Thoracic aorta (tissue), 2 donors: ENCODE measurements around the gene MBNL1. TPM values are rescaled to one million over a fixed set of nuclear protein-coding genes. Genes with fewer than 3 reads are reported as not detected.
"Not testable (repeated sequence)": the region's sequence is repeated elsewhere in the genome, so short reads cannot be mapped to it uniquely, and the experiment has no call there.

ENCODE experiments used
- ATAC-seq: fragments of 150-250 bp; one replicate; pipeline ENCODE4 v1.8.0; 2017; ENCODE audit warnings: low read depth; ENCODE audit not compliant: insufficient number of reproducible peaks, low FRiP score
- DNase-seq: peaks from one replicate; pipeline ENCODE4 v3.0.0-alpha.2; 2020; ENCODE audit warnings: low spot score
- H3K27ac ChIP-seq, 2 donors: fragments of 200-600 bp; sonication (generic); 1 replicate in 1 of 2; 2 replicates in 1 of 2; pipeline ENCODE4 v1.5.1; 2016; ENCODE audit warnings: mild to moderate bottlenecking in 2 of 2, moderate library complexity in 2 of 2
- H3K27me3 ChIP-seq: fragments of 200-600 bp; sonication (generic); replicated peaks from 2 replicates; pipeline ENCODE4 v1.6.0; 2016; ENCODE audit warnings: mild to moderate bottlenecking; ENCODE audit not compliant: insufficient read depth
- H3K36me3 ChIP-seq: fragments of 200-600 bp; sonication (generic); one replicate; pipeline ENCODE4 v1.5.1; 2016
- H3K4me1 ChIP-seq, 2 donors: fragments of 200-600 bp; sonication (generic); 1 replicate in 1 of 2; 2 replicates in 1 of 2; pipeline versions ENCODE4 v1.5.1 to v1.6.0; 2016; ENCODE audit warnings: low read depth in 2 of 2, mild to moderate bottlenecking in 1 of 2; ENCODE audit not compliant: control insufficient read depth in 1 of 2
- H3K4me3 ChIP-seq: fragments of 200-600 bp; sonication (generic); 2 replicates; pipeline ENCODE4 v1.5.1; 2016; ENCODE audit warnings: mild to moderate bottlenecking
- H3K9me3 ChIP-seq: fragments of 200-600 bp; sonication (generic); 2 replicates; pipeline ENCODE4 v1.5.1; 2016
- total RNA-seq, 2 donors: library from RNA; depleted of rRNA; stranded (reverse); fragments of >200 nt; gene quantifications; one replicate each; pipeline versions ENCODE4 v1.1.0 to v1.2.3, GENCODE V29; 2016
- TF ChIP-seq, protein P1 (sequence below): fragments of 200-600 bp; sonication (generic); IDR thresholded peaks from one replicate; pipeline ENCODE4 v1.5.1; 2019; ENCODE audit warnings: antibody characterized with exemption

The MBNL1 gene
- total RNA-seq, 2 donors from 2014 or later: 783 to 1,062 TPM

DNA sequence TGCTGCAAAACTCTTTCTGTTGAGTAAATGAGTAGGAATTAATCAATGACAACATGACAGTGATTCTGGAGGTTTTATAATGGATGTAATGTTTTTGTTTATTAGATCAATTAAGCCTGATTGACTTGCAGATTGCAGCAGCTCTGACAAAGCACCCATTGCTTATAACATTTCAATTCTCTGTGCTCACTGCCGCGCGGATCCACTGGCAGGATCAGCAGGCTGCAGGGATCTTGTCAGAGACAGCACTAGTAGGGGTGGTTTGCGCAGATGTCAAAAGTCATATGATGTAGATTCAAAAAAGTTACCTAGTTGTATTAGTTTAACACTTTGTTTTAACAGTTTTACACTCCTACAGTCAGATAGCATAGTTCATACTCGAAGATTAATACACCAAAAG lies 93.4 kb downstream of the MBNL1 start:
- Histone ChIP-seq H3K4me3 (no peak overlapping the region), H3K36me3 (no peaks in the 10 kb centered on the region), H3K27me3 (no peaks in the 10 kb centered on the region), H3K4me1 (peaks cover 48 to 83% of the 10 kb centered on the region in 2 donors), H3K9me3 (no peaks in the 10 kb centered on the region), H3K27ac (no peak overlapping the region)
- TF ChIP-seq, protein P1, sequence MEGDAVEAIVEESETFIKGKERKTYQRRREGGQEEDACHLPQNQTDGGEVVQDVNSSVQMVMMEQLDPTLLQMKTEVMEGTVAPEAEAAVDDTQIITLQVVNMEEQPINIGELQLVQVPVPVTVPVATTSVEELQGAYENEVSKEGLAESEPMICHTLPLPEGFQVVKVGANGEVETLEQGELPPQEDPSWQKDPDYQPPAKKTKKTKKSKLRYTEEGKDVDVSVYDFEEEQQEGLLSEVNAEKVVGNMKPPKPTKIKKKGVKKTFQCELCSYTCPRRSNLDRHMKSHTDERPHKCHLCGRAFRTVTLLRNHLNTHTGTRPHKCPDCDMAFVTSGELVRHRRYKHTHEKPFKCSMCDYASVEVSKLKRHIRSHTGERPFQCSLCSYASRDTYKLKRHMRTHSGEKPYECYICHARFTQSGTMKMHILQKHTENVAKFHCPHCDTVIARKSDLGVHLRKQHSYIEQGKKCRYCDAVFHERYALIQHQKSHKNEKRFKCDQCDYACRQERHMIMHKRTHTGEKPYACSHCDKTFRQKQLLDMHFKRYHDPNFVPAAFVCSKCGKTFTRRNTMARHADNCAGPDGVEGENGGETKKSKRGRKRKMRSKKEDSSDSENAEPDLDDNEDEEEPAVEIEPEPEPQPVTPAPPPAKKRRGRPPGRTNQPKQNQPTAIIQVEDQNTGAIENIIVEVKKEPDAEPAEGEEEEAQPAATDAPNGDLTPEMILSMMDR: no peak
- no peak for ATAC-seq
- no peak for DNase-seq

DNA sequence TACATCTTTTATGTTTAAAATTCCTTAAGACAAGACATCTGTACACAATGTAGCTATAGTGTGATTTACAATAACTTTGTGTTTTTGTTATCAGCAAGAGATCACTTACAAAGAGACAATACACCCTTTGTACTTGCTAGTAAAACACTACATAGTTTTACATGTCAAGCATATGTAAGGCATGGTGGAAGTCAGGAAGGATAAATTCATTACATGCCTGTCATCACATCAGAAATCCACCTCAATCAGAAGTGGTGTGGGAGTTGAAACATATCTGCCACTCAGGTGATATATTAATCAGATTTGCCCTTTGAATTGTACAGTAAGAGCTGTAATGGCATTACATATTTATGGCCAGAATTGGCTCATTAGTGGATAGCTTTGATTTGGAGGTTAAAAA lies 95.5 kb downstream of the MBNL1 start:
- no peak overlapping the region for H3K27ac ChIP-seq
- ATAC-seq: no peak
- no peaks in the 10 kb centered on the region for H3K9me3 ChIP-seq
- H3K27me3 ChIP-seq: no peaks in the 10 kb centered on the region
- H3K4me1 ChIP-seq: peaks cover 46 to 84% of the 10 kb centered on the region in 2 donors
- no peak for DNase-seq
- TF ChIP-seq, protein P1: no peak
- H3K4me3 ChIP-seq: no peak overlapping the region
- no peaks in the 10 kb centered on the region for H3K36me3 ChIP-seq

DNA sequence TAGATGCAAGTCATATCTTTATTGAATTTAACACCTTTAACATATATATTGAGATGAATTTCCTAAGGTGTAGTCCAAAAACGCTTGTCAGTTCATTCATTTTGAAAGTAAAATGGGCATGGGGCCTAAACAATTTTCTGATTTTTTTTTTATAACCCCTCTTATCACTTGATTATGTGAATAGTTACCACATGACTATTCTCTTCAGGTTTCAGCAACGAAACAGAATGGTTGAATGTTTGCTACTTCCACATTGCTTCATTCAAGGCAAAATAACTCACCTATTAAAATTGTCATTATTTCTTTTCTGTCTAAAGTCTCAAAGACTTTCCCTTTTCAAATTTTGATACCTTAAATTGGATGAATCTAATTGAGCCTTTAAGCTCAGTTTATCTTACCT lies 96.4 kb downstream of the MBNL1 start:
- Histone ChIP-seq H3K9me3 (no peaks in the 10 kb centered on the region), H3K4me3 (no peak overlapping the region), H3K27me3 (no peaks in the 10 kb centered on the region), H3K27ac (peak overlapping the region in 1 of 2 donors; percentile 40), H3K4me1 (peaks cover 45 to 83% of the 10 kb centered on the region in 2 donors), H3K36me3 (no peaks in the 10 kb centered on the region)
- DNase-seq (no peak), ATAC-seq (no peak)
- TF ChIP-seq, protein P1: no peak

DNA sequence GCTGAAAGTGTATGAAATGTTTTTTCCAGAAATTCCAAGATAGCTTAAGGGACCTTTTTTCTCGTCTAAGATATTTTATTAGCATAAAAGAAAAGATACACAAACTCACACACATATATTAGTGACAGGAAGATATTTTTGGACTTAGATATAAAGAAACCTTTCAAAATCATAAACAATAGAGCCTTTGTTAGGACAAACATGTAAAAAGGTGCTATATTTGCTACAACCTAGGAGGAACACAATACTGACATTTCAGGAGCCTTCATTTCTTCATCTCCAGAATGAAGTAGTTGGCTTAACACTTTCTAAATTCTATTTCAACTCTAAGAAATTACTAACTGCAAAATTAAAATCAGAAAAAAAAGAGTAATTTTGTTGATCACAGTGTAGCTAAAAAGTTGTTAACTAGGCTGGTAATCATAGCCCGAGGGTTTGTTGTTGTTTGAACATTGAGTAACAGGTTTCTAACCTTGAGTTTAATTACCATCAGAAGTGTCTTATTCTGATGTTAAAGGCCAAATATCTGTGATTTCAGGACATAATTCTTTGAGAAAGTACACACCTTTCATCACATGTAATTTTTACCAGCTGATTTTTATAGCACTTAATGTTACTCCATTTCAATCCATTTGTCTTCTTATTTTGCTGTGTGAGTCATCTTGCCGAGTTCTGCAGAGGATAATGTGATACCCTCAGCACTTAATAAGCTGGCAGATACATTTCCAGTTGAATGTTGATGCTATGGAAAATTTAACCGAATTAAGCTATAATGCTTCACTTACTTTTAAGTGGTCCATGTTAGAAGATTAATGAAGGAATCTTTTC lies 97.3 kb downstream of the MBNL1 start:
- no peak for ATAC-seq
- TF ChIP-seq, protein P1: no peak
- DNase-seq: no peak
- H3K27ac ChIP-seq: peak overlapping the region; percentile 39 to 40
- peaks cover 45 to 87% of the 10 kb centered on the region in 2 donors for H3K4me1 ChIP-seq
- no peaks in the 10 kb centered on the region for H3K27me3 ChIP-seq
- no peaks in the 10 kb centered on the region for H3K36me3 ChIP-seq
- H3K4me3 ChIP-seq: no peak overlapping the region
- no peaks in the 10 kb centered on the region for H3K9me3 ChIP-seq

DNA sequence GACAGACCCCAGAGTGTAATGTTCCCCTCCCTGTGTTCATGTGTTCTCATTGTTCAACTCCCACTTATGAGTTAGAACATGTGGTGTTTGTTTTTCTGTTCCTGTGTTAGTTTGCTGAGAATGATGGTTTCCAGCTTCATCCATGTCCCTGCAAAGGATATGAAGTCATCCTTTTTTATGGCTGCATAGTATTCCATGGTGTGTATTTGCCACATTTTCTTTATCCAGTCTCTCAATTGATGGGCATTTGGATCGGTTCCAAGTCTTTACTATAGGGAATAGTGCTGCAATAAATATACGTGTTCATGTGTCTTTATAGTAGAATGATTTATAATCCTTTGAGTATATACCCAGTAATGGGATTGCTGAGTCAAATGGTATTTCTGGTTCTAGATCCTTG lies 98.5 kb downstream of the MBNL1 start:
- not testable (repeated sequence) for ATAC-seq, DNase-seq
- peaks cover 39 to 86% of the 10 kb centered on the region in 2 donors for H3K4me1 ChIP-seq

DNA sequence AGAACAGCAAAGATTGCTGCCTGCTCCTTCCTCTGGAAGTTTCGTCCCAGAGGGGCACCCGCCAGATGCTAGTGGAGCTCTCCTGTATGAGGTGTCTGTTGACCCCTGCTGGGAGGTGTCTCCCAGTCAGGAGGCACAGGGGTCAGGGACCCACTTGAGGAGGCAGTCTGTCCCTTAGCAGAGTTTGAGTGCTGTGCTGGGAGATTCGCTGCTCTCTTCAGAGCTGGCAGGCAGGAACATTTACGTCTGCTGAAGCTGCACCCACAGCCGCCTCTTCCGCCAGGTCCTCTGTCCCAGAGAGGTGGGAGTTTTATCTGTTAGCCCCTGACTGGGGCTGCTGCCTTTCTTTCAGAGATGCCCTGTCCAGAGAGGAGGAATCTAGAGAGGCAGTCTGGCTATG lies 103.9 kb downstream of the MBNL1 start:
- H3K36me3 ChIP-seq, ATAC-seq, DNase-seq, H3K9me3 ChIP-seq, H3K27me3 ChIP-seq, H3K4me3 ChIP-seq: not testable (repeated sequence)
- peak overlapping the region; percentile 10 for H3K27ac ChIP-seq
- H3K4me1 ChIP-seq: peaks cover 64 to 96% of the 10 kb centered on the region in 2 donors

More for the DNA sequence above, 98.5 kb downstream of the MBNL1 start:
- not testable (repeated sequence) for H3K27ac ChIP-seq, H3K9me3 ChIP-seq, H3K27me3 ChIP-seq, H3K36me3 ChIP-seq, H3K4me3 ChIP-seq
